IPS-18a (cell line): Measurements from ENCODE around the gene ASCL4.

Experiments used
- H3K27ac ChIP-seq: one replicate; pipeline ENCODE4 v1.5.1; 2013; ENCODE audit warnings: low read length
- H3K27me3 ChIP-seq: one replicate; pipeline ENCODE4 v1.6.1; 2013; ENCODE audit warnings: mild to moderate bottlenecking, low read length; ENCODE audit not compliant: control insufficient read depth, insufficient read depth
- H3K36me3 ChIP-seq: one replicate; pipeline ENCODE4 v1.6.1; 2013; ENCODE audit warnings: low read depth, low read length; ENCODE audit not compliant: control insufficient read depth
- H3K4me1 ChIP-seq: one replicate; pipeline ENCODE4 v1.6.1; 2013; ENCODE audit warnings: low read depth, low read length; ENCODE audit not compliant: control insufficient read depth
- H3K4me3 ChIP-seq: one replicate; pipeline ENCODE4 v1.5.1; 2013; ENCODE audit warnings: low read length
- H3K9ac ChIP-seq: one replicate; pipeline ENCODE4 v1.6.1; 2013; ENCODE audit warnings: mild to moderate bottlenecking, low read length, moderate library complexity
- H3K9me3 ChIP-seq: one replicate; pipeline ENCODE4 v1.6.1; 2013; ENCODE audit warnings: low read depth, low read length; ENCODE audit not compliant: control insufficient read depth

ASCL4 gene

GRCh38 chr12:107760207-107760808 is 14.2 kb upstream of the ASCL4 start:
- peaks cover 6% of the 10 kb centered on the region for H3K27me3 ChIP-seq

GRCh38 chr12:107760809-107761501 is 13.5 kb upstream of the ASCL4 start, which contains the start of gene PRDM4:
TSS of gene PRDM4 (minus strand) at chr12:107761137. CDS start at chr12:107760515, 622 bp downstream.
- peak within 1 kb of the TSS; percentile 94 for H3K4me3 ChIP-seq
- peaks cover 9% of the 10 kb centered on the region for H3K4me1 ChIP-seq
- H3K27ac ChIP-seq, result peak within 1 kb of the TSS; percentile 64
- peaks cover 19% of the 10 kb centered on the region for H3K36me3 ChIP-seq
- H3K27me3 ChIP-seq, result peaks cover 6% of the 10 kb centered on the region
- H3K9ac ChIP-seq, result peak within 1 kb of the TSS; percentile 78
- H3K9me3 ChIP-seq, result no peaks in the 10 kb centered on the region

More at GRCh38 chr12:107760207-107760808, 14.2 kb upstream of the ASCL4 start:
- Histone ChIP-seq H3K36me3 (peaks cover 21% of the 10 kb centered on the region), H3K4me3 (peak overlapping the region; percentile 94), H3K27ac (no peak overlapping the region), H3K9ac (peak overlapping the region; percentile 68), H3K4me1 (peaks cover 9% of the 10 kb centered on the region), H3K9me3 (no peaks in the 10 kb centered on the region)

GRCh38 chr12:107761502-107761904 is 13.0 kb upstream of the ASCL4 start:
- Histone ChIP-seq H3K4me1 (peaks cover 9% of the 10 kb centered on the region), H3K27ac (peak overlapping the region; percentile 64), H3K36me3 (peaks cover 14% of the 10 kb centered on the region), H3K9me3 (no peaks in the 10 kb centered on the region), H3K4me3 (peak overlapping the region; percentile 94), H3K27me3 (peaks cover 6% of the 10 kb centered on the region), H3K9ac (peak overlapping the region; percentile 78)

DNA sequence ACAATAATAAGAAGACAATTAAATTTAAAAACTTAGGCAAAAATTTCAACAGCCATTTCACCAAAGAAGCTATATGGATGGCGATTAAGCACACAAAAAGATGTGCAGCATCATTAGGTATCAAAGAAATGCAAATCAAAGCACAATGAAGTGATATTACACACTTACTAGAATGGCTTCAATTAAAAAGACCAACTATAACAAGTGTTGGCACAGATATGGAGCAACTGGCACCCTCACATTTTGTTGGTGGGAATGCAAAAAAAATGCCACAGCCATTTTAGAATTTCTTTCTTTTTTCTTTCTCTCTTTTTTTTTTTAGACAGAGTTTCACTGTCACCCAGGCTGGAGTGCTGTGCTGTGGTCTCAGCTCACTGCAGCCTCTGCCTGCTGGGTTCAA is 11.6 kb upstream of the ASCL4 start:
- Histone ChIP-seq H3K9me3 (no peaks in the 10 kb centered on the region), H3K27ac (no peak overlapping the region), H3K4me1 (peaks cover 9% of the 10 kb centered on the region), H3K9ac (no peak overlapping the region), H3K4me3 (no peak overlapping the region), H3K36me3 (peaks cover under 1% of the 10 kb centered on the region), H3K27me3 (peaks cover 6% of the 10 kb centered on the region)

- H3K27ac ChIP-seq, result no peak overlapping the region
- no peak overlapping the region for H3K9ac ChIP-seq
- H3K36me3 ChIP-seq, result no peaks in the 10 kb centered on the region
- no peaks in the 10 kb centered on the region for H3K9me3 ChIP-seq
- no peak overlapping the region for H3K4me3 ChIP-seq
- H3K27me3 ChIP-seq, result peaks cover 6% of the 10 kb centered on the region
- H3K4me1 ChIP-seq, result peaks cover 6% of the 10 kb centered on the region
Observed at GRCh38 chr12:107764626-107765025, 9.9 kb upstream of the ASCL4 start.

GRCh38 chr12:107765316-107765715 is 9.2 kb upstream of the ASCL4 start:
- Histone ChIP-seq H3K4me3 (no peak overlapping the region), H3K9me3 (no peaks in the 10 kb centered on the region), H3K9ac (no peak overlapping the region), H3K27ac (no peak overlapping the region), H3K27me3 (peaks cover 6% of the 10 kb centered on the region), H3K4me1 (no peaks in the 10 kb centered on the region), H3K36me3 (no peaks in the 10 kb centered on the region)

GRCh38 chr12:107767466-107767865 is 7.0 kb upstream of the ASCL4 start:
- Histone ChIP-seq H3K36me3 (no peaks in the 10 kb centered on the region), H3K4me3 (no peak overlapping the region), H3K9ac (no peak overlapping the region), H3K27ac (no peak overlapping the region), H3K9me3 (no peaks in the 10 kb centered on the region), H3K27me3 (peaks cover 17% of the 10 kb centered on the region), H3K4me1 (no peaks in the 10 kb centered on the region)

- H3K9ac ChIP-seq, result no peak overlapping the region
- H3K27me3 ChIP-seq, result peaks cover 79% of the 10 kb centered on the region
Observed at GRCh38 chr12:107775093-107775721, 703 bp downstream of the ASCL4 start.

DNA sequence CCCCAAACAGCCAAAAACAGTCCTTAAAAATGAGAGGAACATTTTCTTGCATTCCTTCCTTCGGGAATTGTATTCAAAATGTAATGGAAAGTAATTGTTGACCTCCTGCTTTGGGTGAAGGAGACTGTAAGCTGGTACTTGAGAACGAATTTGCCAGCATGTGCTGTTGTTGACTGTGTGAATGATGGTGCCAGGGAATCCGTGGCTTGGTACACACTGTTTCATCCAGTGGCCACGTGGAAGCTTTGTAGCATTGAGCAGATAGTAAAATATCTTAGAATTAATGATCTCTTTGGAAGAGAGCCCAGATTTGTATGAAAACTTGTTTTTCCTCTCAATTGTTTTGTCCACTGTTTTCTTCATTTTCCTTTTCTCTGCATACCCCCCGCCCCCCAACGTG is 1.7 kb downstream of the ASCL4 start:
- H3K4me3 ChIP-seq, result peak overlapping the region; percentile 50
- H3K27me3 ChIP-seq, result peaks cover 79% of the 10 kb centered on the region
- no peaks in the 10 kb centered on the region for H3K36me3 ChIP-seq
- H3K9ac ChIP-seq, result no peak overlapping the region
- no peaks in the 10 kb centered on the region for H3K9me3 ChIP-seq
- H3K27ac ChIP-seq, result no peak overlapping the region
- peaks cover 4% of the 10 kb centered on the region for H3K4me1 ChIP-seq

More at GRCh38 chr12:107775093-107775721, 703 bp downstream of the ASCL4 start:
- no peaks in the 10 kb centered on the region for H3K9me3 ChIP-seq
- H3K27ac ChIP-seq, result no peak overlapping the region
- H3K4me1 ChIP-seq, result peaks cover 4% of the 10 kb centered on the region
- peak overlapping the region; percentile 50 for H3K4me3 ChIP-seq
- H3K36me3 ChIP-seq, result no peaks in the 10 kb centered on the region

- Histone ChIP-seq H3K4me1 (peaks cover 4% of the 10 kb centered on the region), H3K27me3 (peaks cover 58% of the 10 kb centered on the region), H3K36me3 (no peaks in the 10 kb centered on the region), H3K9ac (no peak overlapping the region), H3K4me3 (no peak overlapping the region), H3K27ac (no peak overlapping the region), H3K9me3 (no peaks in the 10 kb centered on the region)
Observed at GRCh38 chr12:107778383-107779025, 4.0 kb downstream of the ASCL4 start.

- no peak overlapping the region for H3K9ac ChIP-seq
- peaks cover 51% of the 10 kb centered on the region for H3K27me3 ChIP-seq
- H3K4me3 ChIP-seq, result no peak overlapping the region
- H3K4me1 ChIP-seq, result peaks cover 4% of the 10 kb centered on the region
- no peaks in the 10 kb centered on the region for H3K36me3 ChIP-seq
- H3K27ac ChIP-seq, result no peak overlapping the region
- H3K9me3 ChIP-seq, result no peaks in the 10 kb centered on the region
Observed at GRCh38 chr12:107779077-107779831, 4.8 kb downstream of the ASCL4 start.
